NCI-H774 (cell line): ENCODE measurements around the gene KCNIP3.
A peak's percentile ranks its signal among the peaks of the same experiment; 100 is the strongest.

Source experiments
- DNase-seq: peaks from one replicate; lab custom pipeline; 2025; lab: John Stamatoyannopoulos, UW

Gene KCNIP3

DNA sequence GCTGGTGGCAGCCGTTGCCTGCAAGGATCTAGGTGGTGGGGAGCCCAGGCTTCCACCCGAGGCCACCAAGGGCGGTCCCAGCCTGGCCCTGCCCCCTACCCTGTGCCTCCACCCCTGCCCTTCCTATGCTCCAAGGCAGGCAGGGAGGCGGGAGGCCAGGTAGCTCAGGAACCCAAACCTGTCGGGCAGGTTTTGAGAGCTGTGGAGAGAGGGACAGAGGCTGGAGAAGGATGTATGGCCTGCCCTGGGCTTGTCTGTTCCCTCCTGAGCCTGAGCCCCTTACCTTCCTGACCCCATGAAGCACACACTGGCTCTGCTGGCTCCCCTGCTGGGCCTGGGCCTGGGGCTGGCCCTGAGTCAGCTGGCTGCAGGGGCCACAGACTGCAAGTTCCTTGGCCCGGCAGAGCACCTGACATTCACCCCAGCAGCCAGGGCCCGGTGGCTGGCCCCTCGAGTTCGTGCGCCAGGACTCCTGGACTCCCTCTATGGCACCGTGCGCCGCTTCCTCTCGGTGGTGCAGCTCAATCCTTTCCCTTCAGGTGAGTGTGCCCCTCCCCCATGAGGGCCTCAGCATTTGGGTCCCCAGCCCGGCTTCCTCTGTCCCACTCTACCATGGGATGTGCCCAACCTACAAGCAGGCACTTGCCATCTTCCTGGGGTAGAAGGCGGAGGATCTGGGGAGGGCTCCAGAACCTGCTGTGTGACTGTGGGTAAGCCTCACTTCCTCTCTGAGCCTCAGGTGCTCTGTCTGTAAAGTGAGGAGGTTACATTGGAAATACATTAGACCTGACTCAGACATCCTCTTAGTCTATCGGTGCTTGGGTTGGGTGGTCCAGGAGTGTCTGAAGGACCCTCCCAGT, 22.6 kb upstream of the KCNIP3 start, which contains the start of gene PROM2:
TSS of gene PROM2 (plus strand) at position 159 of the 860 bp plus-strand sequence. CDS start at position 296, 137 bp downstream.
- peak; percentile 38 for DNase-seq

GRCh38 chr2:95275151-95275515, 22.0 kb upstream of the KCNIP3 start:
- no peak for DNase-seq

DNA sequence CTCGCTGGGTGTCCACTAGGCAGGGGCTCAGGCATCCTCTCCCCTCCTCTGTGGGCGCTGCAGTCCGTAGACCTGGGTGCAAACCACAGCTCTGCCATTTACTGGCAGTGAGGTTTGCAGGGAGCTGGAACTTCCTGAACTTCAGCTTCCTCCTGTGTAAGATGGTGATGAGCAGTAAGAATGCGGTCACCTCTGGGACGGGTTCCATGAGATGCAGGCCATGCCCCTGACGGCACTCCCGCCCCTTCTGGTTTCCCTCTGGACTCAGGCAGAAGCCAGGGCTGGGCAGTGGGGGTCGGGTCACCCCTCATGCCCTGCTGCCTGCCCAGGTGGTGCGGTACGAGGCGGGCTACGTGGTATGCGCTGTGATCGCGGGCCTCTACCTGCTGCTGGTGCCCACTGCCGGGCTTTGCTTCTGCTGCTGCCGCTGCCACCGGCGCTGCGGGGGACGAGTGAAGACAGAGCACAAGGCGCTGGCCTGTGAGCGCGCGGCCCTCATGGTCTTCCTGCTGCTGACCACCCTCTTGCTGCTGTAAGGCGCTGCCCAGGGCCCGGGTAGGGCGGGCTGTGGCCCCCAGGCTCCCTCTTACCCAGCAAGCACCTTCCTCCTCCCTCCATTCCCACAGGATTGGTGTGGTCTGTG, 21.4 kb upstream of the KCNIP3 start:
- DNase-seq = no peak

DNA sequence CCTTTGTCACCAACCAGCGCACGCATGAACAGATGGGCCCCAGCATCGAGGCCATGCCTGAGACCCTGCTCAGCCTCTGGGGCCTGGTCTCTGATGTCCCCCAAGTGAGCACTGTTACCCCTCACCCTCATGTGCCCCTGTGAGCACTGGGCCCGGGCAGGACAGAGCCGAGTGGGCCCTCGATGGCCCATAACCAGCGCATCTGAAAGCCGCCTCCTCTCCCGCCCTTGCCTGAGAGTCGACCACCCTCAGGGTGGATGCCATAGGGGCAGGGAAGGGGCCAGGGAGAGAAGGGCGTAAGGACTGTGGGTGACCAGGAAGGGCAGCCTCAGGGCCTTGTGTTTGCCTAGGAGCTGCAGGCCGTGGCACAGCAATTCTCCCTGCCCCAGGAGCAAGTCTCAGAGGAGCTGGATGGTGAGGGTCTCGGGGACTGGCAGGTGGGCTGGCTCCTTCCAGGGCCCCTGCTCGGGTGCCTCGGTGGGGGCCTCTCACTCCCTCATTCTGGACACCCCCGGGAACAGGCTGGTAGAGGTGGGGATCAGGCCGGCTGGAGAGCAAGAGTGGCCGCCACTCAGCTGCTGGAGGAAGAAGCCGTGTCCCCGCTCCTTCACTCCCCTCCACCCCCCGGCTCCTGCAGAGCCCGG, 20.8 kb upstream of the KCNIP3 start:
- no peak for DNase-seq

GRCh38 chr2:95276888-95277245, 20.3 kb upstream of the KCNIP3 start:
- DNase-seq = no peak

GRCh38 chr2:95277246-95277906, 19.8 kb upstream of the KCNIP3 start:
- DNase-seq = peak; percentile 7

DNA sequence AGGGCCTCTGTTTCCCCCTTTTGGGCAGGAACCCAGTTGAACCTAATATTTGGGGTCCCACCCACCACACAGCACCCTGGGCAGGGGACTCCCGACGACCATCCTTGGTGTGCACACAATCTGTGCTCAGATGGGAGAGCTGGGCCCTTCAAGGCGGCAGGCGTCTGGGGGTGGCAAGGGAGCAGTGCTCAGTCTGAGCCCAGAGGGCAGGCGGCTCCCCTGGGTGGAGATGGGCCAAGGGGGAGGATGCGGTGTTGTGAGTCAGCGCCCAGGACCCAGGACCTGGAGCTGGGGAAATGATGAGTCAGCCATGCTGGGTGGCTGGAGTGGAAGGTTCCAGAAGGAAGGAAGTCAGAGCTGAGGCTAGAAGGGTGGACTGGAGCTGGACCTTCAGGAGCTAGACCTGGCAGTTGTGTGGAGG, 19.1 kb upstream of the KCNIP3 start:
- DNase-seq = no peak

- DNase-seq = no peak
Observed at GRCh38 chr2:95278637-95279225, 18.4 kb upstream of the KCNIP3 start.

DNA sequence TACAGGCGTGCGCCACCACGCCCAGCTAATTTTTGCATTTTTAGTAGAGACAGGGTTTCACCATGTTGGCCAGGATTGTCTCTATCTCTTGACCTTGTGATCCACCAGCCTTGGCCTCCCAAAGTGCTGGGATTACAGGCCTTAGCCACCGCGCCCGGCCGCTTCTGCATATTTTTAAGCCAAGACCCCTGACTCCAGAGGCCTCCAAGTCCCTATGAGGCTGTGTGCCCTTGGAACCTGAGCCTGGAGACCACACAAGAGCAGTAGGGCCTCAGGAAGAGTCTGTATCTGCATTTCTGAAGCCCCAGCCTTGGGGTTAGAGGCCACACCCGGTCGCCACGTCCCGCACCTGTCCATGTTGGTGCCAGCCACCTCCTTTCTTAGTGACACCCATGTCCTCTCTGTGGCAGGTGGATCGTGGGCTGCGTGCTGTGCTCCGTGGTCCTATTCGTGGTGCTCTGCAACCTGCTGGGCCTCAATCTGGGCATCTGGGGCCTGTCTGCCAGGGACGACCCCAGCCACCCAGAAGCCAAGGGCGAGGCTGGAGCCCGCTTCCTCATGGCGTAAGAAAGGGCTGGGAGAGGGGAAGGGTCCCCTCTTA, 17.6 kb upstream of the KCNIP3 start:
- DNase-seq = no peak

DNA sequence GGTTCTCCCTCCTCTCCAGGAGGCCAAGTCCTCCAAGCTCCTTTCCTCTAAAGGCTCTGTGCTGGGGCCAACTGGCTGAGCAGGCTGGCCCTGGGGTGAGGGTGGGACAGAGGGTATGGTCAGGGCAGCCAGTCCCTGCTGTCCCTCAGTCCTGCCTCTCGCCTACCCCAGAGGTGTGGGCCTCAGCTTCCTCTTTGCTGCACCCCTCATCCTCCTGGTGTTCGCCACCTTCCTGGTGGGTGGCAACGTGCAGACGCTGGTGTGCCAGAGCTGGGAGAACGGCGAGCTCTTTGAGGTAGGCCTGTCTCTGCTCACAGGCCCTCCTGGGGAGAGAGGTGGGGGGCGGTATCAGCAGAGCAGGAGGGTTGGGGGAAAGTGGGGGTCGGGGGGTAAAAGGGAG, 16.1 kb upstream of the KCNIP3 start:
- DNase-seq = no peak

- DNase-seq = no peak
Observed at GRCh38 chr2:95281786-95282185, 15.4 kb upstream of the KCNIP3 start.

- DNase-seq = no peak
Observed at GRCh38 chr2:95282458-95282857, 14.7 kb upstream of the KCNIP3 start.

DNA sequence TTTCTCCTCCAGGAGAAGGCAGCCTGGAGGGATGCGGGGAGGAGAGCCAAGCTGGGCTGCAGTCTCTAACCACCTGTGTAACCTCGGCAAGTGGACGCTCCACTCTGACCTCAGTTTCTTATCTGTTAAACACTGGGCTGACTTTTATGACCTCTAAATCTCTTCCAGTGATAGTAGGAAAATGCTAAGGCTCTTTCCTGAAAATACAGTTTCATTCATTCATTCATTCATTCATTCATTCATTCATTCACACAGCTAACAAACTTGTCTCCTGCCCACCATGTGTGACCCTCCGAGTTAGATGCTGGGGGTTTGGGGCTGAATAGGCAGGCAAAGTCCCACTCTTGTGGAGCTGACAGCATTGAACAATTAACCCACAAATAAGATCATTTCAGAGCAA, 13.6 kb upstream of the KCNIP3 start:
- no peak for DNase-seq

DNA sequence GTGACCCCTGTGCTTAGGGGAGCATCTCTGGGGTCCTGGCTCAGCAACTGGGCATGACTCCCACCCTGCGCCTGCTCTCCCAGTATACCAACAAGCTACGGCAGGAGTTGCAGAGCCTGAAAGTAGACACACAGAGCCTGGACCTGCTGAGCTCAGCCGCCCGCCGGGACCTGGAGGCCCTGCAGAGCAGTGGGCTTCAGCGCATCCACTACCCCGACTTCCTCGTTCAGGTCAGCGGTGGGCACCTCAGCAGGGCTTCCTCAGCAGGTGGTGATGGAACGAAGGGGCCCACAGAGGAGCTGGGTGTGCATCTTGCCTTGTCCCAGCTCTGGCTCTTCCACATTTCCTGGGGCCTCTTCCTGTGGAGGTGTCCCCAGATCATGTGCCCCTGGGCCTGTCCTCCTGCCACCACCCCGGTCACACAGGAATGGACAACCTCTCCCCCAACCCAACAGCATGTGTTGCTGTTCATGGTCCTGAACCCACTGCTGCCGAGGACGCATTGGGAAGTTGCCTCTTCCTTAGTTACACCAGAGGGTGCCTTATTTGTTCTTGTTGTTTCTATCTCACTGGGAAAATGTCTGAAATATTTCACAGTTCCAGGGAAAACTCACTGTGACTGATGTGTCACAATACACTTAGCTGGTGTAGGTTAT, 12.1 kb upstream of the KCNIP3 start:
- no peak for DNase-seq

DNA sequence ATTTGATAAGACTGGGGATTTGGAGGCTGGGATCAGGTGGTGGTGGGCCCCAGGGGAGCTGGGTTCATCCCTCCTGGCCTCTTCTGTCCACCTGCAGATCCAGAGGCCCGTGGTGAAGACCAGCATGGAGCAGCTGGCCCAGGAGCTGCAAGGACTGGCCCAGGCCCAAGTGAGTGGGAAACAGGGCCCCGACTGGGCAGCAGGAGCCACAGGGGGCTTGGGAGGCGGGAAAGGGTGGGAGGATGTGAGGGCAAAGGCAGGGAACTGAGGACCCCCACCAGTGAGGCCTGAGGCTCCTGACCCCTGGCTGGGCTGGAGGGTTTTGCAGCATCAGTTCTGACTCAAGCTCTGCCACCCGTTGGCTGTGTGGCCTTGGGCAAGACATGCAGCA, 11.6 kb upstream of the KCNIP3 start:
- no peak for DNase-seq

DNA sequence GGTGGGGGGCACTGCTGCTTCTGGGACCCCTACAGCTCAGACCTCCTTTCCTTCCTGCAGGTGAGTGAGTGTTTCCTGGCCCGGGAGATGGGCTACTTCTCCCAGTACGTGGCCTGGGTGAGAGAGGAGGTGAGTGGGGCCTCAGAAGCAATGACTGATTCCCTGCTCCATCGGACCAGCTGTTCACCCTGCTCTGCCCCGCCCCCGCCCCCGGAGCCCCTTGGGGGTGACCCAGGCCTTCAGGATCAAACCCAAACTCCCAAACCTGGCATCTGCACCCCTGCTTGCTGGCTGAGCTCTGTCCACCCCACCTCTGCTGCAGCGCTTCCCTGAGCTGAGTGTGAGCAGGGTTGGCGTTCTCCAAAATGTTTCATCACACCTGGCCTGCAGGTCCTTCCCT, 9.8 kb upstream of the KCNIP3 start:
- DNase-seq = no peak

GRCh38 chr2:95287806-95288205, 9.3 kb upstream of the KCNIP3 start:
- DNase-seq = peak; percentile 5

- DNase-seq = no peak
Observed at GRCh38 chr2:95289253-95289652, 7.9 kb upstream of the KCNIP3 start.

DNA sequence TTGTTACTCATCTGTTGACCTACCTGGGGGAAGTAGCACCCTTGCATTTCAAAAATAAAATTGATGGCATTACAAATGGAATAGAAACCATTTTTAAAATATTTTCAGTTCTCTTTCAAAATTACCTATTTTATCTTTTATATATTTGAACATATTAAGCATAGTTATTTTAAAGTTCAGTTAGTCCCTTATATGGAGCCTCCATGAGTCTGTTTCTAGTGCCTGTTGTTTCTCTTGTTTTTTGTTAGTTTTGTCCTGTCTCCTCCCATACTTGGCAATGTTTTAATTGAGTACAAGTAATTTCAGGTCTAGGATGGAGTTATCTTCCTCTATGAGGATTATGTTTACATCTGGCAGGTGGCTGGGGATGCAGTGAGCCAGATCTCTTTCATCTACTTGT, 5.9 kb upstream of the KCNIP3 start:
- DNase-seq = no peak

DNA sequence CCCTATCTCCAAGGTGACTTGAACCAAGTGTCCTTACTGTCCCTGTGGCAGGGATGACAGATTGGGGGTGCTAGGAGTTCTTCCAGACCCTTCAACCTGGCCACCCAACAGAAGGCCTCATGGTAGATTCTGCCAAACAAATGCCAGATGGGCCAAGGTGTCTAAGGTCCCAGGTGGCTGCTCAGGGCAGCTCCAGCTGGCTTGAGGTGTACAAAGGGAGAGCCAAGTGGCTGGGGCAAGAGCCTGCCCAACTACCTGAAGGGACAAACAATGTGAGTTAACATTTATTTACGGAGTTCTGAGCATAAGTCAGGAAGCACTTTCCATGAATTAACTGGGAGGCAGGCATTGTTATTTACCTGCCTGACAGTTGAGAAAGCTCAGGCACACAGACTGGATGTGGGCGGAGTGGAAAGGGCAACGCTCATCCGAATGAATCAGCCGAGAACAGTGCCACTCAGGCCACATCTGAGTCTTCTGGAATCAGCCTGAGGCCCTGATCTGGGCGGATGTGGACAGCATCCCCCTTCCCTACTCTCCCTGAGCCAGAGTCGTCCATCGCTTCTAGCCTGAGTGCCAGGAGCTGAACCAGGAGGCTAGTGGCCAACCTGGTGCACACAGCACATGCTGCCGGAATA, 4.4 kb upstream of the KCNIP3 start:
- DNase-seq = no peak
